HEK293 (cell line): Measurements from ENCODE around the gene ASTN2.

ENCODE experiments used
- CTCF ChIA-PET: fragments of 350-600 bp; formaldehyde crosslinking; extraction: SDS; loops from one replicate; lab custom pipeline; 2021; ENCODE audit warnings: antibody characterized with exemption; lab: Yijun Ruan, JAX
- POLR2A ChIA-PET: fragments of 300-600 bp; formaldehyde crosslinking; extraction: SDS; loops from one replicate; lab custom pipeline; 2020; ENCODE audit warnings: antibody characterized with exemption, inconsistent platforms; lab: Yijun Ruan, JAX
- H3K27ac ChIP-seq: fragments of 200-500 bp; sonication (Bioruptor generic); 2 replicates; pipeline ENCODE4 v1.5.1; 2014; ENCODE audit warnings: low read depth, low read length, control low read depth, inconsistent platforms; ENCODE audit errors: extremely low read depth
- H3K36me3 ChIP-seq, 2 experiments: fragments of 200-500 bp in 1 of 2; sonication (Bioruptor generic) in 1 of 2; 1 replicate in 1 of 2; 2 replicates in 1 of 2; pipeline ENCODE4 v1.5.1; 2014 to 2017; ENCODE audit warnings: inconsistent platforms in 2 of 2, low read length in 2 of 2; ENCODE audit not compliant: control insufficient read depth in 2 of 2, insufficient read depth in 1 of 2
- H3K4me1 ChIP-seq: fragments of 200-500 bp; sonication (Bioruptor generic); 2 replicates; pipeline ENCODE4 v1.5.1; 2014; ENCODE audit warnings: mild to moderate bottlenecking, low read length, inconsistent platforms; ENCODE audit not compliant: control insufficient read depth, insufficient read depth
- H3K4me3 ChIP-seq: 2 replicates; pipeline ENCODE4 v1.5.1; 2011; ENCODE audit warnings: low read depth, mild to moderate bottlenecking, control low read depth, low read length, moderate library complexity
- H3K9me3 ChIP-seq: fragments of 200-500 bp; sonication (Bioruptor generic); 2 replicates; pipeline ENCODE4 v1.5.1; 2014; ENCODE audit warnings: low read depth, low read length, inconsistent platforms; ENCODE audit not compliant: control insufficient read depth, insufficient read depth
- BCL11B ChIP-seq: fragments of 450-650 bp; formaldehyde crosslinking; IDR thresholded peaks from 2 replicates; pipeline ENCODE4 v1.5.1; 2016; ENCODE audit warnings: low read depth, missing biosample characterization, missing genetic modification characterization
- KLF16 ChIP-seq: fragments of 450-650 bp; formaldehyde crosslinking; IDR thresholded peaks from 2 replicates; pipeline ENCODE4 v1.5.1; 2017; ENCODE audit warnings: missing biosample characterization, missing genetic modification characterization
- KLF7 ChIP-seq: fragments of 450-650 bp; formaldehyde crosslinking; IDR thresholded peaks from 2 replicates; pipeline ENCODE4 v1.5.1; 2016; ENCODE audit warnings: missing biosample characterization, missing genetic modification characterization, borderline replicate concordance
- MZF1 ChIP-seq: fragments of 450-650 bp; formaldehyde crosslinking; IDR thresholded peaks from 2 replicates; pipeline ENCODE4 v1.5.1; 2017; ENCODE audit warnings: missing biosample characterization, missing genetic modification characterization, borderline replicate concordance
- SALL2 ChIP-seq: fragments of 450-650 bp; formaldehyde crosslinking; IDR thresholded peaks from 2 replicates; pipeline ENCODE4 v1.5.0; 2017; ENCODE audit warnings: missing biosample characterization, mild to moderate bottlenecking, missing genetic modification characterization, borderline replicate concordance
- ZBTB21 ChIP-seq: fragments of 450-650 bp; formaldehyde crosslinking; IDR thresholded peaks from 2 replicates; pipeline ENCODE4 v1.5.1; 2017; ENCODE audit warnings: missing biosample characterization, missing genetic modification characterization
- ZIC2 ChIP-seq: fragments of 450-650 bp; formaldehyde crosslinking; IDR thresholded peaks from 2 replicates; pipeline ENCODE4 v1.5.1; 2016; ENCODE audit warnings: missing biosample characterization, missing genetic modification characterization
- ZNF121 ChIP-seq: fragments of 450-650 bp; formaldehyde crosslinking; IDR thresholded peaks from 2 replicates; pipeline ENCODE4 v1.5.1; 2016; ENCODE audit warnings: missing biosample characterization, missing genetic modification characterization
- ZNF341 ChIP-seq: fragments of 450-650 bp; formaldehyde crosslinking; IDR thresholded peaks from 2 replicates; pipeline ENCODE4; 2016; ENCODE audit warnings: low read depth, missing biosample characterization, missing genetic modification characterization
- ZNF37A ChIP-seq: fragments of 450-650 bp; IDR thresholded peaks from 2 replicates; pipeline ENCODE4 v1.5.1; 2018; ENCODE audit warnings: missing biosample characterization, missing genetic modification characterization
- ZNF473 ChIP-seq: fragments of 450-650 bp; formaldehyde crosslinking; IDR thresholded peaks from 2 replicates; pipeline ENCODE4 v1.5.1; 2017; ENCODE audit warnings: missing biosample characterization, missing genetic modification characterization
- ZNF544 ChIP-seq: fragments of 450-650 bp; formaldehyde crosslinking; IDR thresholded peaks from 2 replicates; pipeline ENCODE4 v1.5.0; 2017; ENCODE audit warnings: missing biosample characterization, missing genetic modification characterization
- ZNF621 ChIP-seq: fragments of 450-650 bp; formaldehyde crosslinking; IDR thresholded peaks from 2 replicates; pipeline ENCODE4 v1.5.1; 2017; ENCODE audit warnings: missing biosample characterization, missing genetic modification characterization
- ZNF701 ChIP-seq: fragments of 450-650 bp; formaldehyde crosslinking; IDR thresholded peaks from 2 replicates; pipeline ENCODE4 v1.5.1; 2016; ENCODE audit warnings: missing biosample characterization, missing genetic modification characterization
- ZNF776 ChIP-seq: fragments of 450-650 bp; formaldehyde crosslinking; IDR thresholded peaks from 2 replicates; pipeline ENCODE4 v1.5.0; 2017; ENCODE audit warnings: missing biosample characterization, missing genetic modification characterization, borderline replicate concordance
- TF ChIP-seq, protein P1 (sequence below): fragments of 450-650 bp; formaldehyde crosslinking; IDR thresholded peaks from 2 replicates; pipeline ENCODE4; 2016; ENCODE audit warnings: missing biosample characterization, missing genetic modification characterization
- TF ChIP-seq, protein P2 (sequence below): fragments of 450-650 bp; formaldehyde crosslinking; IDR thresholded peaks from 2 replicates; pipeline ENCODE4 v1.5.1; 2016; ENCODE audit warnings: missing biosample characterization, missing genetic modification characterization
- TF ChIP-seq, protein P3 (sequence below): fragments of 450-650 bp; formaldehyde crosslinking; conservative IDR thresholded peaks from 2 replicates; pipeline ENCODE4 v1.5.1; 2016; ENCODE audit warnings: low read depth, missing biosample characterization, missing genetic modification characterization
- TF ChIP-seq, protein P4 (sequence below): fragments of 450-650 bp; formaldehyde crosslinking; IDR thresholded peaks from 2 replicates; pipeline ENCODE4 v1.5.1; 2016; ENCODE audit warnings: missing biosample characterization, missing genetic modification characterization
- TF ChIP-seq, protein P5 (sequence below): fragments of 450-650 bp; IDR thresholded peaks from 2 replicates; pipeline ENCODE4 v1.5.1; 2018; ENCODE audit warnings: missing biosample characterization, mild to moderate bottlenecking, missing genetic modification characterization
- TF ChIP-seq, protein P6 (sequence below): fragments of 450-650 bp; formaldehyde crosslinking; IDR thresholded peaks from 2 replicates; pipeline ENCODE4 v1.5.1; 2017; ENCODE audit warnings: missing biosample characterization, missing genetic modification characterization

ASTN2 gene

DNA sequence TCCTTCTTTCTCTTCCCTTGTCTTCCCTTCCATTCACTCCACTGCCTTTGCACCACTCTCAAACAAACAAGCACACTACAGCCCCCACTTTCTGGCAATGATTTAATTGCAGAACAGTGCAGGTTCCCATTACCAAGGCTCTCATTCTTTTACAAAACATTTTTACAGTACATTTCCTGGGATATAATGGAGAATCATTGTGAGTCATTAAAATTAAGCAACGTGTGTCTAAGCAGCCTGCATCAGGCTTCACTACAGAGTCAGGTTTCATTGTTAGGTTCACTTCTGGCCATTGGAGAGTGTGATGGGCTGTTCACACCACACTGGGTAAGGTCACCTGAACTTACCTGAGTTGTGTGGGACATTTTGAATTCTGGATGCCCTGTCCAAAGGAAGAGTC is 424.3 kb downstream of the ASTN2 start:
- ChIA-PET CTCF (no interaction called here), POLR2A (no interaction called here)
- no peak overlapping the region for H3K27ac ChIP-seq
- no peak overlapping the region for H3K4me3 ChIP-seq
- no peaks in the 10 kb centered on the region for H3K36me3 ChIP-seq
- H3K4me1 ChIP-seq: no peaks in the 10 kb centered on the region
- TF ChIP-seq ZIC2 (tag by site-specific recombination) (no peak), KLF7 (tag by site-specific recombination) (no peak), ZBTB21 (tag by site-specific recombination) (no peak), MZF1 (tag by site-specific recombination) (no peak)
- TF ChIP-seq, protein P1, sequence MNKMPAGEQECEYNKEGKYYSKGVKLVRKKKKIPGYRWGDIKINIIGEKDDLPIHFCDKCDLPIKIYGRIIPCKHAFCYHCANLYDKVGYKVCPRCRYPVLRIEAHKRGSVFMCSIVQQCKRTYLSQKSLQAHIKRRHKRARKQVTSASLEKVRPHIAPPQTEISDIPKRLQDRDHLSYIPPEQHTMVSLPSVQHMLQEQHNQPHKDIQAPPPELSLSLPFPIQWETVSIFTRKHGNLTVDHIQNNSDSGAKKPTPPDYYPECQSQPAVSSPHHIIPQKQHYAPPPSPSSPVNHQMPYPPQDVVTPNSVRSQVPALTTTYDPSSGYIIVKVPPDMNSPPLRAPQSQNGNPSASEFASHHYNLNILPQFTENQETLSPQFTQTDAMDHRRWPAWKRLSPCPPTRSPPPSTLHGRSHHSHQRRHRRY (tag by site-specific recombination): no peak
- no peaks in the 10 kb centered on the region for H3K9me3 ChIP-seq

DNA sequence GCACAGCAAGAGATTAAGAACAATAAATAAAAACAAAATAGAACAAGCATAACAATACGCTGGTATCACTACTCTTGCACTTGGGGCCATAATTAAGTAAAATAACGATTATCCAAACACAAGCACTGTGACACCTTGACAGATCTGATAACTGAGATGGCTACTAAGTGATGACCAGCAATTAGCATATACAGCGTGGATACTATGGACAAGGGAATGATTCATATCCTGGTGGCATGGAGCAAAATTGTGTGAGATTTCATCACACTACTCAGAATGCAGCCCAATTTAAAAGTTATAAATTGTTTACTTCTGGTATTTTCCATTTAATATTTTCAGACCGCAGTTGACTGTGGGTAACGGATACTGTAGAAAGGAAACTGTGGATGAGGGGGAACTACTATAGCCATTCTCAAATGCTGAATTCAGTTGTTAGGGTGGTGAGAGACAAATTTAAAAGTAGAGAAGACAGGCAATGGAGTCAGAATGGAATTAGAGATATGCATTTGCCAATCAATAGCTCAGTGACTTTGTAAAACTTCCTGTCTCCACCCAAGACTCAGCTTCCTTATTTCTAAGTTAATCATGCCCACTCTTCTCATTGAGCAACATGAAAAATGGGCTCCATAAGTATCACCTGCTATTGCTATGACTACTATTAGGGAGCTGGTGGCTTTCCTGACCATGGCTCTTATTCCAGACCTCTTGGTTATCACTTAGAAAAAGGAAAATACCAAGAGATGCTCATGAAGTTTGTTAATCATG is 427.0 kb downstream of the ASTN2 start:
- ChIA-PET CTCF (no interaction called here), POLR2A (no interaction called here)
- Histone ChIP-seq H3K9me3 (no peaks in the 10 kb centered on the region), H3K4me1 (no peaks in the 10 kb centered on the region), H3K27ac (no peak overlapping the region), H3K36me3 (no peaks in the 10 kb centered on the region), H3K4me3 (no peak overlapping the region)
- TF ChIP-seq, protein P2, sequence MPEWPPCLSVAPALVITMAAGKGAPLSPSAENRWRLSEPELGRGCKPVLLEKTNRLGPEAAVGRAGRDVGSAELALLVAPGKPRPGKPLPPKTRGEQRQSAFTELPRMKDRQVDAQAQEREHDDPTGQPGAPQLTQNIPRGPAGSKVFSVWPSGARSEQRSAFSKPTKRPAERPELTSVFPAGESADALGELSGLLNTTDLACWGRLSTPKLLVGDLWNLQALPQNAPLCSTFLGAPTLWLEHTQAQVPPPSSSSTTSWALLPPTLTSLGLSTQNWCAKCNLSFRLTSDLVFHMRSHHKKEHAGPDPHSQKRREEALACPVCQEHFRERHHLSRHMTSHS: no peak
- TF ChIP-seq ZNF776 (no peak), ZNF121 (tag by site-specific recombination) (no peak), ZNF544 (tag by site-specific recombination) (no peak), ZNF473 (tag by site-specific recombination) (no peak), ZNF37A (tag by site-specific recombination) (no peak), BCL11B (tag by site-specific recombination) (no peak), ZNF621 (no peak), ZNF341 (tag by site-specific recombination) (no peak), ZNF701 (no peak), KLF16 (no peak), SALL2 (tag by site-specific recombination) (no peak)
- TF ChIP-seq, protein P3, sequence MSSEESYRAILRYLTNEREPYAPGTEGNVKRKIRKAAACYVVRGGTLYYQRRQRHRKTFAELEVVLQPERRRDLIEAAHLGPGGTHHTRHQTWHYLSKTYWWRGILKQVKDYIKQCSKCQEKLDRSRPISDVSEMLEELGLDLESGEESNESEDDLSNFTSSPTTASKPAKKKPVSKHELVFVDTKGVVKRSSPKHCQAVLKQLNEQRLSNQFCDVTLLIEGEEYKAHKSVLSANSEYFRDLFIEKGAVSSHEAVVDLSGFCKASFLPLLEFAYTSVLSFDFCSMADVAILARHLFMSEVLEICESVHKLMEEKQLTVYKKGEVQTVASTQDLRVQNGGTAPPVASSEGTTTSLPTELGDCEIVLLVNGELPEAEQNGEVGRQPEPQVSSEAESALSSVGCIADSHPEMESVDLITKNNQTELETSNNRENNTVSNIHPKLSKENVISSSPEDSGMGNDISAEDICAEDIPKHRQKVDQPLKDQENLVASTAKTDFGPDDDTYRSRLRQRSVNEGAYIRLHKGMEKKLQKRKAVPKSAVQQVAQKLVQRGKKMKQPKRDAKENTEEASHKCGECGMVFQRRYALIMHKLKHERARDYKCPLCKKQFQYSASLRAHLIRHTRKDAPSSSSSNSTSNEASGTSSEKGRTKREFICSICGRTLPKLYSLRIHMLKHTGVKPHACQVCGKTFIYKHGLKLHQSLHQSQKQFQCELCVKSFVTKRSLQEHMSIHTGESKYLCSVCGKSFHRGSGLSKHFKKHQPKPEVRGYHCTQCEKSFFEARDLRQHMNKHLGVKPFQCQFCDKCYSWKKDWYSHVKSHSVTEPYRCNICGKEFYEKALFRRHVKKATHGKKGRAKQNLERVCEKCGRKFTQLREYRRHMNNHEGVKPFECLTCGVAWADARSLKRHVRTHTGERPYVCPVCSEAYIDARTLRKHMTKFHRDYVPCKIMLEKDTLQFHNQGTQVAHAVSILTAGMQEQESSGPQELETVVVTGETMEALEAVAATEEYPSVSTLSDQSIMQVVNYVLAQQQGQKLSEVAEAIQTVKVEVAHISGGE: no peak
- TF ChIP-seq, protein P4, sequence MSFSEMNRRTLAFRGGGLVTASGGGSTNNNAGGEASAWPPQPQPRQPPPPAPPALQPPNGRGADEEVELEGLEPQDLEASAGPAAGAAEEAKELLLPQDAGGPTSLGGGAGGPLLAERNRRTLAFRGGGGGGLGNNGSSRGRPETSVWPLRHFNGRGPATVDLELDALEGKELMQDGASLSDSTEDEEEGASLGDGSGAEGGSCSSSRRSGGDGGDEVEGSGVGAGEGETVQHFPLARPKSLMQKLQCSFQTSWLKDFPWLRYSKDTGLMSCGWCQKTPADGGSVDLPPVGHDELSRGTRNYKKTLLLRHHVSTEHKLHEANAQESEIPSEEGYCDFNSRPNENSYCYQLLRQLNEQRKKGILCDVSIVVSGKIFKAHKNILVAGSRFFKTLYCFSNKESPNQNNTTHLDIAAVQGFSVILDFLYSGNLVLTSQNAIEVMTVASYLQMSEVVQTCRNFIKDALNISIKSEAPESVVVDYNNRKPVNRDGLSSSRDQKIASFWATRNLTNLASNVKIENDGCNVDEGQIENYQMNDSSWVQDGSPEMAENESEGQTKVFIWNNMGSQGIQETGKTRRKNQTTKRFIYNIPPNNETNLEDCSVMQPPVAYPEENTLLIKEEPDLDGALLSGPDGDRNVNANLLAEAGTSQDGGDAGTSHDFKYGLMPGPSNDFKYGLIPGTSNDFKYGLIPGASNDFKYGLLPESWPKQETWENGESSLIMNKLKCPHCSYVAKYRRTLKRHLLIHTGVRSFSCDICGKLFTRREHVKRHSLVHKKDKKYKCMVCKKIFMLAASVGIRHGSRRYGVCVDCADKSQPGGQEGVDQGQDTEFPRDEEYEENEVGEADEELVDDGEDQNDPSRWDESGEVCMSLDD (tag by site-specific recombination): no peak
- TF ChIP-seq, protein P5, sequence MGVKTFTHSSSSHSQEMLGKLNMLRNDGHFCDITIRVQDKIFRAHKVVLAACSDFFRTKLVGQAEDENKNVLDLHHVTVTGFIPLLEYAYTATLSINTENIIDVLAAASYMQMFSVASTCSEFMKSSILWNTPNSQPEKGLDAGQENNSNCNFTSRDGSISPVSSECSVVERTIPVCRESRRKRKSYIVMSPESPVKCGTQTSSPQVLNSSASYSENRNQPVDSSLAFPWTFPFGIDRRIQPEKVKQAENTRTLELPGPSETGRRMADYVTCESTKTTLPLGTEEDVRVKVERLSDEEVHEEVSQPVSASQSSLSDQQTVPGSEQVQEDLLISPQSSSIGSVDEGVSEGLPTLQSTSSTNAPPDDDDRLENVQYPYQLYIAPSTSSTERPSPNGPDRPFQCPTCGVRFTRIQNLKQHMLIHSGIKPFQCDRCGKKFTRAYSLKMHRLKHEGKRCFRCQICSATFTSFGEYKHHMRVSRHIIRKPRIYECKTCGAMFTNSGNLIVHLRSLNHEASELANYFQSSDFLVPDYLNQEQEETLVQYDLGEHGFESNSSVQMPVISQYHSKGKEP: no peak
- TF ChIP-seq, protein P6, sequence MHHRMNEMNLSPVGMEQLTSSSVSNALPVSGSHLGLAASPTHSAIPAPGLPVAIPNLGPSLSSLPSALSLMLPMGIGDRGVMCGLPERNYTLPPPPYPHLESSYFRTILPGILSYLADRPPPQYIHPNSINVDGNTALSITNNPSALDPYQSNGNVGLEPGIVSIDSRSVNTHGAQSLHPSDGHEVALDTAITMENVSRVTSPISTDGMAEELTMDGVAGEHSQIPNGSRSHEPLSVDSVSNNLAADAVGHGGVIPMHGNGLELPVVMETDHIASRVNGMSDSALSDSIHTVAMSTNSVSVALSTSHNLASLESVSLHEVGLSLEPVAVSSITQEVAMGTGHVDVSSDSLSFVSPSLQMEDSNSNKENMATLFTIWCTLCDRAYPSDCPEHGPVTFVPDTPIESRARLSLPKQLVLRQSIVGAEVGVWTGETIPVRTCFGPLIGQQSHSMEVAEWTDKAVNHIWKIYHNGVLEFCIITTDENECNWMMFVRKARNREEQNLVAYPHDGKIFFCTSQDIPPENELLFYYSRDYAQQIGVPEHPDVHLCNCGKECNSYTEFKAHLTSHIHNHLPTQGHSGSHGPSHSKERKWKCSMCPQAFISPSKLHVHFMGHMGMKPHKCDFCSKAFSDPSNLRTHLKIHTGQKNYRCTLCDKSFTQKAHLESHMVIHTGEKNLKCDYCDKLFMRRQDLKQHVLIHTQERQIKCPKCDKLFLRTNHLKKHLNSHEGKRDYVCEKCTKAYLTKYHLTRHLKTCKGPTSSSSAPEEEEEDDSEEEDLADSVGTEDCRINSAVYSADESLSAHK (tag by site-specific recombination): no peak
